IMR-90 (cell line): Measurements from ENCODE around the gene VPS11.
"Not testable (repeated sequence)": the region's sequence is repeated elsewhere in the genome, so short reads cannot be mapped to it uniquely, and the experiment has no call there.

Experiments used
- CEBPB ChIP-seq: IDR thresholded peaks from 2 replicates; pipeline ENCODE4 v1.6.1; 2012; ENCODE audit warnings: low read depth, low read length, improper control_type of control experiment
- CHD1 ChIP-seq: IDR thresholded peaks from 2 replicates; pipeline ENCODE4 v1.6.1; 2012; ENCODE audit warnings: low read depth, low read length, improper control_type of control experiment
- CTCF ChIP-seq: conservative IDR thresholded peaks from 2 replicates; pipeline ENCODE4 v1.5.1; 2012; ENCODE audit warnings: mild to moderate bottlenecking, low read depth, low read length, improper control_type of control experiment
- POLR2A ChIP-seq: IDR thresholded peaks from 2 replicates; pipeline ENCODE4 v1.6.1; 2012; ENCODE audit warnings: mild to moderate bottlenecking, low read depth, low read length
- RFX5 ChIP-seq: IDR thresholded peaks from 2 replicates; pipeline ENCODE4 v1.8.0; 2012; ENCODE audit warnings: low read depth, mild to moderate bottlenecking, low read length, moderate library complexity

DNA sequence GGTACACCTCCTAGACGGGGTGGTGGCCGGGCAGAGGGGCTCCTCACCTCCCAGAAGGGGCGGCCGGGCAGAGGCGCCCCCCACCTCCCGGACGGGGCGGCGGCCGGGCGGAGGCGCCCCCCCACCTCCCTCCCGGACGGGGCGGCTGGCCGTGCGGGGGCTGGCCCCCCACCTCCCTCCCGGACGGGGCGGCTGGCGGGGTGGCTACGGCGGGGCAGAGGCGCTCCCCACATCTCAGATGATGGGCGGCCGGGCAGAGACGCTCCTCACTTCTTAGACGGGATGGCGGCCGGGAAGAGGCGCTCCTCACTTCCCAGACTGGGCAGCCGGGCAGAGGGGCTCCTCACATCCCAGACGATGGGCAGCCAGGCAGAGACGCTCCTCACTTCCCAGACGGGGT is 8.5 kb upstream of the VPS11 start:
- not testable (repeated sequence) for TF ChIP-seq CHD1, POLR2A, CEBPB, CTCF, RFX5
